GM21526 (cell line): ENCODE measurements around the gene TSC22D3.

Experiments
- ATAC-seq: cut with Tn5 transposase; IDR thresholded peaks from one replicate; pipeline ENCODE4 v1.9.1; 2021; ENCODE audit warnings: moderate library complexity; ENCODE audit not compliant: unreplicated experiment, low FRiP score

The TSC22D3 gene

DNA sequence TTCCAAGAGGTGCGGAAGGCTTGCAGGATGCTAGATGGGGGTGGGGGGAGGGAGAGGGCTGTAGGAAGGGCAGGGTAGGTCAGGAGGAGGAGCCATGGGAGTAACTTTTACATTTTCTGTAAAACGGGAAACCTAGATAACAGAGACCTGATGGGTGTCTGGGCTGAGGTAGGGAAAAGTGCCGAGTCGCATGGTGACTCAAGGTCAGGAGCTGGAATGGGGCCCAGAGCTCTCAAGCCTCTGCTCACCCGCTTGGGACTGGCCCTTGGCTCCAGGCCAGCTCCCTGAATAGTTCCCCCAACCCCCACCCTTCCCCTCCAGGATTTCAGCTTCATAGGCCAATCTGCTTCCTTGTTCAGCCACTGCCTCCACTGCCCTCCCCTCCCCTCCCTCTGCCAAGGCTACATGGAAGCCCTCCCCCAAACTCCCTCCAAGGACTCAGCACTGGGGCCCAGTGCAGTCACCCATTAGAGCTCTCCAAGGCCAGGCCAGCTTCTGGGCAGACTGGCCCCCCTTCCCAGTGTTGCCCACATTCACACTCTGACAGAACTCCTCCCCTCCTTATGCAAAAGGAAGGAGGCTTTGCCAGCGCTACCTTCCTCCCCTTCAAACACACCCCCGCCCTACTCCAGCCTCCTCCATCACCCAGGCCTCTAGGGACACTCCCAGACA is 43.6 kb downstream of the TSC22D3 start:
- no peak for ATAC-seq

DNA sequence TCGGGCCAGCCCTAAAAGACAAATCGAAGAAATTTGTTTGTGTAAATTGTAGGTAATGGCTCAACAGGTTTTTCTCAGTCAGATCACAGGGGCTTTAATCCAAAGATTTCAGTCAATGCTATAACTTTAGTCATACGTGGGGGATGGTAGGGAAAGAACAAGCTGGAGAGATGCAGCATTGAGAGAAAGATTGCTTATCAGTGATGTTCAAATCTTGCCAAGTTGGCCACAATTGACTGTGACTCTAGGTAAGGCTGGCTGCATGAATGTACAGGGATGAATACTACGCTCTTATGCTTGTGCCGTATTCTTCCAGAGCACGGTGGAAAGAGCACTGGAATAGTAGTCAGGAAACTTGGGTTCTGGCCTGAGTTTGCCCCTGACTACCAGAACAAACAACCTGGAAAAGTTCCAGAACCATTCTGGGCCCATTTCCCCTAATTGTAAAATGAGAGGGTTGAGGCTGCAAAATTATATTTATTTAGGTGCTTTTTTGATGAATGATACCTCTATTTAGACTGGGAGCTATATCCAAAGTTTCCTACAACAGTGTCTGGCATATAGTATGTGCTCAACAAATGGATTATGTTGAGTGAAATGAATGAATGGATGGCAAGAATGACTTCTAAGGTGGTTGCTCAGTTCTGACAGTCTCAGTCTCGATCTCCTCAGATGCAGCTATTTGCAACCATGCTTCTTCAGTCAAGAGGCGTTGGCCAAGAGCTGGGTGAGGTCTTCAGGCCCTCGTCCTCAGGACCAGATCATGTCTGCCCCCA is 44.4 kb downstream of the TSC22D3 start:
- no peak for ATAC-seq

DNA sequence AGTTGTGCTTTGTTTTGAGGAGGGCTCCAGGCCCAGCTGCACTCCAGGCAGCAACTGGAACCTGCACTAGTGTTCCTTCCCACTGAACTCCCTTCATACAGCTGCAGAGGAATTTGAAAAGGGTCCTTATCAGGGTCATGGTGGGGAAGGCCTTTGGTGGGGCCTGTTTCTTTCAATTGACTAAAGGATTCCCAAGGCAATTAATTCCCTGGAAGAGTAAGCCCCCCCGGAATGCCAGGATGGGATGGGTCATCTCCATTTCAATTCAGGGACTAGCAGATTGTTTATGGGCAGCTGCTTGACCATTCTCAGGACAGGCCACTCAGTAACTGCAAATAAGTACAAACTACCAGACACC is 45.3 kb downstream of the TSC22D3 start:
- ATAC-seq, result no peak

GRCh38 chrX:107729558-107730297 is 45.9 kb downstream of the TSC22D3 start:
- ATAC-seq, result peak; percentile 44

DNA sequence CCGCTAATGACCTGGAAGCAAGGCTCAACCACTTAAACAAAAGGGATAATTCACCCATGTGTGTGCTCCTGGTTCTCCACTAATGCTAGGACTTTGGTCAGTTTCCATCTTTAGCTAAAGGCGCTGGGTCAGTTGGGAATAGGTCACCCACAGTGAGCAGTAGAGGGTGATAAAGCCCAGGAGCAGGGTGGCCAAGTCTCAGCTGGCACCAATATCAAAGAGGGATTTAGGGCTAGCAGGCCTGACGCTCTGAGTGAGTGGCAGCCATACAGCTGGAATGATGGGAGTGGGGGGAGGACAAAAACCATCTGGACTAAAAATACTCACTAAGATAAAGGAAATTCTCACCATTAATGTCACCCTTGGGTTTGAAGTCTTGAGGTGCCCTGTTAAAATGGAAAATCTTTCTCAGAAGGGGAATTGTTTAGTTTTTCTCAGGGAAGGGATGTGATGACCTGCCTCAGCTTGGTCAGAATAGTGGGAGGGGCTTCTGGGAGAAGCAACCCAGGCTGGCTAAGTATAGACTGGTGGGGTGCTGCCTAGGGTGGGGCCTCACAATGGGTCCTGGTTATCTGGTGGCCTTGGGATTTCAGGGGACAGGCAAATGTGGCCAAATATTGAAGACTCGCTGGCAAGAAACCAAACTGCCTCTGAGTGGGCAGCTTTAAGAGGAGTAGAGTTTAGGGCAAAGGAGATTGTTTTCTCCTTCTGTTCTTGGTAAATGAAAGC is 47.1 kb downstream of the TSC22D3 start:
- ATAC-seq, result no peak

- no peak for ATAC-seq
These were observed 48.6 kb downstream of the TSC22D3 start for GRCh38 chrX:107726816-107727534.

- no peak for ATAC-seq
These were observed 49.6 kb downstream of the TSC22D3 start for GRCh38 chrX:107725761-107726555.

DNA sequence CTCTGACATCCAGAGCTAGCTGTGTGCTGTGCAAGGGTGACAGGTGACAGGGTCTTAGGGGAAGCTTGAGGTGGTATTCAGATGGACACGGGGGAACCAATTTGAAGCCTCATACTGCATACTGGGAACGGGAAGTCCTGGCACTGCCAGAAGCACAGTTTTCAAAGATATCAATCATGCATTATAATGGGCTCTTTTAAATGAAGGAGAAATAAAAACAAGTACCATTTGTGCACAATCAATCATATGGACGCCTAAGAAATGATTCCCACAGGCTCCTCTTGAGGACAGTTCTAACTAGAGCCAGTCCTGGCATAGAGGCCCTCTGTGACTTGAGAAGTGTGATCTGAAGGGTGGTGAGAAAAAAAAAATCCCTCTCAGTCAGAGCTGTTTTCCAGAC is 50.9 kb downstream of the TSC22D3 start:
- no peak for ATAC-seq

GRCh38 chrX:107723511-107723910 is 52.1 kb downstream of the TSC22D3 start:
- ATAC-seq, result no peak

DNA sequence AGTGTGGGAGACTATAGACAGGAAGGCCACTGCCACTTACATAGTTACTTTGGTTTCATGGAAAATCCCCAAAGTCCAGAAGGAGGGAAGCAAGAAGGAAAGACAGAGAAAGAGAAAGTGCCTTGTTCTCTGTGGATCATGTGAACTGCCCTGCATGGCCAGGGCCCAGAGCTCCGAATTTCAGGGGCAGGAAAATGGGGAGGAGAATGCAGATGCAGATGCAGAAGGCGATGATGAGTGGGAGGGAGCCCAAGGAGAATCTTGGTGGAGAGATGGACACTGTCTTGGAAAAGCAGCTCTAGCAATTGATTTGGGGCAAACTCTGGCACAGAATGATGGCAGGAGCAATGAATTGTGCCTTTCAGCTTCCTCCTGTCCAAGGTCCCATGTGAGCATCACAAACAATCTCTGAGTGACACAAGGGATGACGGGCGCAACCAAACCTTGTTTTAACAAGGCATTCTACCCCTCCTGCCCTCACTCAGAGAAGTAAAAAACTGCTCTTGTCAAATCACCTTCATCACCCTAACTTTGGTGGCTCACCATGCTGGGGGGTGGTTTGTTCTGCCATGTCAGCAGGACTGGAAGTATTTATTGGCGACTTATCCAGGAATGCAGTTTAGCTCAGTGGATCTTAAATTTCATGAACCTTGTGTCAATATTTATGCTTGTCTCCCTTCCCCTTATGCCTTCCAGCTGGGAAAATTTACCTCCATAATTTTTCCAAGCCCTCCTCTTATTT is 53.5 kb downstream of the TSC22D3 start:
- no peak for ATAC-seq

DNA sequence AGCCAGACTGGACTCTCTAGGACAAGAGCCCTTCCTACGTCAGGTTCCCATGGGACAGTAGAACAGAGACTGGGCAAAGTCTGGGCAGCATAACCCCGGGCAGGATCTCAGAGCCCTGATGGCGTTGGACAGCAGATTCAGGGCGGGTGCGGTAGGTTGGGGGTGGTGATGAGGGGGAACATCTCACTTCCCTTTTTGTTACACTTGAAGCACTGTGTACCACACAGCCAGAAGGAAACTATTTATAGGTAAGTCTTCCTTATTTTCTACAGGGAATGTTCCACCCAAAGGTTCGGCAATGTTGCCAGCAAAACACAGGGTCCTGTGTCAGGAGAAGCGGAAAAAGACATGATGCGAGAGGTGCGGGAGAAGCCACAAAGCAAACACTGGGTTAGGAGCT is 54.3 kb downstream of the TSC22D3 start:
- ATAC-seq, result peak; percentile 50

- no peak for ATAC-seq
These were observed 57.4 kb downstream of the TSC22D3 start for GRCh38 chrX:107718156-107718621.

DNA sequence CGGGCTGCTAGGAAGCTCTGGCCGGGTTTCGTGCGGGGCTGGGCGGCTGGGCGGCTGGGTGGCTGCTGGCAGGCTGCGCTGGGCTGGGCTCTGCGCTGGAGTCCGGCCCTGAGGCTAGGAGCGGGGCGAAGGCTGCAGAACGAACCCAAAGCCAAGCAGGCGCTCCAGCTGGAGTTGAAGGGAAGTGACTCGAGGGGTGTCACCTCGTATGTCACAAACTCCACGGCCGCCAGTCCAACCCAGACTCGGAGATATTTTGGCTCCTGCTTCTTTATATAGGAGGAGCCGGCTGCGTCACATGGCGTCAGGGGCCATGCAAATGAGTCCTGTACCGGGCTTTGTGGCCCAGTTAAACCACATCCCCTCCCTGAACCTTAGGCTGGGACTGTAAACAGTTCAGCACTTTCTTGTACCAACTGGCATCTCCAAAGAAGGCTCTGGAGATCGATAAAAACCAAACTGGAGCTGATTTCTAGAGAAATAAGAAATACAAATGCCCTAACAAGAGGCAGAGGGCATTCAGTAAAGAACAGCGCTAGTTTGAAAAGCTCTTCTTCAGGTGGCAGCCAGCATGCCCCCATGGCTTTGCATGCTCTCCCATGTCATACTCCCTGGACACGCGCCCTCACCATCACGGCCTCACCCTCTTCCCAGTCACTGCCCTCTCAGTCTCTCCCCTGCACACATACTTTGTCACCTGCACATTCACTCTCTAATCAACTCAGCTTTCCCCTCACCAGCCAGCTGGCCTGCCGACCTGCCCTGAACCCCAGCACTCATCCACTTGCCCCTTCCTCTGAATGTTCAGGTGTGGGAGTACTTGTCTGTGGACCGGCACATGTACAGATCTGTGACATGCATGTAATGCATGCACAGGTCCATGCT is 58.5 kb downstream of the TSC22D3 start:
- ATAC-seq, result peak; percentile 69

- ATAC-seq, result no peak
These were observed 59.4 kb downstream of the TSC22D3 start for GRCh38 chrX:107716118-107716684.

- no peak for ATAC-seq
These were observed 60.1 kb downstream of the TSC22D3 start for GRCh38 chrX:107715331-107716117.

GRCh38 chrX:107714206-107714891 is 61.2 kb downstream of the TSC22D3 start:
- no peak for ATAC-seq
